Superior temporal gyrus (tissue), 1 donor: Measurements from ENCODE around the gene FGD1.

ENCODE experiments used
- DNase-seq: peaks from one replicate; pipeline ENCODE4 v3.0.0-alpha.2; 2016; ENCODE audit errors: extremely low spot score

FGD1 gene

GRCh38 chrX:54473993-54474859 lies 21.8 kb downstream of the FGD1 start:
- no peak for DNase-seq

- no peak for DNase-seq
Measured at GRCh38 chrX:54470054-54470760, 25.8 kb downstream of the FGD1 start.

- no peak for DNase-seq
Measured at GRCh38 chrX:54452920-54453319, 43.1 kb downstream of the FGD1 start.

- DNase-seq, result no peak
Measured at GRCh38 chrX:54449929-54450328, 46.1 kb downstream of the FGD1 start.

- peak; percentile 8 for DNase-seq
Measured at GRCh38 chrX:54447461-54447860, 48.6 kb downstream of the FGD1 start.

- no peak for DNase-seq
Measured at GRCh38 chrX:54446084-54446483, 50.0 kb downstream of the FGD1 start.

- no peak for DNase-seq
Measured at GRCh38 chrX:54444752-54445151, 51.3 kb downstream of the FGD1 start.

GRCh38 chrX:54442790-54443189 lies 53.2 kb downstream of the FGD1 start:
- no peak for DNase-seq

- DNase-seq, result peak; percentile 80
Measured at GRCh38 chrX:54439960-54440871, 55.8 kb downstream of the FGD1 start, which contains the start of gene TSR2. Gene TSR2 (plus strand): TSS chrX:54440404. CDS start chrX:54440422, 18 bp downstream.

GRCh38 chrX:54435121-54435520 lies 60.9 kb downstream of the FGD1 start:
- DNase-seq, result no peak

- no peak for DNase-seq
Measured at GRCh38 chrX:54430519-54430918, 65.5 kb downstream of the FGD1 start.

- no peak for DNase-seq
Measured at GRCh38 chrX:54427837-54428424, 68.1 kb downstream of the FGD1 start.

- no peak for DNase-seq
Measured at GRCh38 chrX:54423161-54423888, 72.7 kb downstream of the FGD1 start.

- no peak for DNase-seq
Measured at GRCh38 chrX:54422168-54422567, 73.9 kb downstream of the FGD1 start.

- no peak for DNase-seq
Measured at GRCh38 chrX:54419559-54420302, 76.3 kb downstream of the FGD1 start.

GRCh38 chrX:54416965-54417364 lies 79.1 kb downstream of the FGD1 start:
- DNase-seq, result no peak

- DNase-seq, result no peak
Measured at GRCh38 chrX:54415534-54416350, 80.3 kb downstream of the FGD1 start.

GRCh38 chrX:54413753-54414152 lies 82.3 kb downstream of the FGD1 start:
- DNase-seq, result no peak

- DNase-seq, result no peak
Measured at GRCh38 chrX:54411732-54412131, 84.3 kb downstream of the FGD1 start.
